T47D (cell line): ENCODE results near the gene USP24.
"Not testable (repeated sequence)": the region's sequence is repeated elsewhere in the genome, so short reads cannot be mapped to it uniquely, and the experiment has no call there.

Source experiments
- DNase-seq, 2 experiments: peaks; one replicate each; pipeline versions ENCODE4 v3.0.0 to v3.0.0-alpha.2; 2011 to 2012; ENCODE audit warnings: low read depth in 1 of 2, low spot score in 1 of 2
- JUND ChIP-seq: IDR thresholded peaks from 2 replicates; pipeline ENCODE4 v1.6.1; 2012; ENCODE audit warnings: low read depth
- in situ Hi-C: cut with HindIII; loops from 2 replicates; pipeline ENCODE4 v1.10.0; 2016; ENCODE audit warnings: low sequenced_read_pairs, low pct_unique_long_range_greater_than_20kb

USP24 gene

DNA sequence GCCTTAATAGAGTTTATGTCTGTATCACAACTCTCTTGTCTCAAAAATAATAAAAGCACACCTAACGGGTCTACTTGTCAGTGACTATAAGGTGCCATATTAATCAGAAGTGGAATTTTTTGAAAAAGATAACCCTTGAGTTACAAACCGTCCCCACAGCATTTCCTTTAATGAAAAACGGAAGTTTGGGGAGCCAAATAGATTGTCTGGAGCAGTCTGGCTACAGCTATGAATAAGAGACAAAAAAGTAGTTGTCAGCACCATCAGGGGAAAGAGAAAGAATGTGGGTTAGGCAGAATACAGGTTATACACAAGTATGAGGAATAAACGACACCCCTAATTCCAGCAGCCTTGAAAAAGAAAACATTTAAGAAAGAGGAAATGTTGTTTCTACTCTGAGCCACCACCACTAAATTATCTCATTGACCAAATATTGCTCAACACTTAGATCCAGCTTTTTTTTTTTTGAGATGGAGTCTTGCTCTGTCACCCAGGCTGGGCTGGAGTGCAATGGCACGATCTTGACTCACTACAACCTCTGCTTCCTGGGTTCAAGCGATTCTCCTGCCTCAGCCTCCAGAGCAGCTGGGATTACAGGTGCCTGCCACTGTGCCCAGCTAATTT lies 29.4 kb upstream of the USP24 start:
- TF ChIP-seq JUND, result no peak
- in situ Hi-C loops, result no loop called here
- no peak for DNase-seq

DNA sequence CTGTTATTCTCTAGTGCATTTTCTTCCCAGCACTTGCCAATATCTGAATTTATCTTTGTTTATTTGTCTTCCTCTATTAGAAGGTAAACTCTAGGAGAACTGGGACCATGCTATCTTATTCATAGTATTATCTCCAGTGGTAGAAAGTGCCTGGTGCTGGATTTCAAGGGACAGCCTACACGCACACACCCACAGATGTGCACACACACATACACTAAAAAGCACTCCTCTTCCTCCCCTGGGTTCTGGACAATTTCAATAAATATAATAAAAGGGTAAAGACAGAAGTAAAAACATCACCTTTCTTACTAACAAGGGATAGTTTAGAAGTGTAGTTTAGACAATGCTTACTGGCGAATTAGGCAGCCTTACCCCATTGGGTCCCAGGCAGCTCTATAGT lies 28.5 kb upstream of the USP24 start:
- in situ Hi-C loops, result no loop called here
- no peak for DNase-seq
- TF ChIP-seq JUND, result no peak

DNA sequence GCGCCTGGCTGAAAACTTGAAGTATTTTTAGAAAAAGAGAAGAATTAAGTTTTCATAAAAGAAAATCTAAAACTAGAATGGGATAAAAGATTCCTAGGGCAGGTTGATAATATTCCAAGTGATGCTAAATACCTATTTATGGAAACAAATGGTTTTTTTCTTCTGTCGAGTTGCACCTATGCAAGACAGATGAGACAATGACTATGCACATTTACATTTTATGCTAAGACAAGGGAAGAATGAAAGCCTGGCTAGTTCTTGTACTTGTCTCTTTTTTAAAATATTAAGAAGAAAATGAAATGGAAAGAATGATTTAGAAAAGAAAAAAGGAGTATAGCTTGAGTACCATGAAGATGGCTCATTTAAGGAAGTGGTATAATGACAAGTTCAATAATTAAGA lies 24.4 kb upstream of the USP24 start:
- DNase-seq, result no peak
- TF ChIP-seq JUND, result no peak
- in situ Hi-C loops, result no loop called here

DNA sequence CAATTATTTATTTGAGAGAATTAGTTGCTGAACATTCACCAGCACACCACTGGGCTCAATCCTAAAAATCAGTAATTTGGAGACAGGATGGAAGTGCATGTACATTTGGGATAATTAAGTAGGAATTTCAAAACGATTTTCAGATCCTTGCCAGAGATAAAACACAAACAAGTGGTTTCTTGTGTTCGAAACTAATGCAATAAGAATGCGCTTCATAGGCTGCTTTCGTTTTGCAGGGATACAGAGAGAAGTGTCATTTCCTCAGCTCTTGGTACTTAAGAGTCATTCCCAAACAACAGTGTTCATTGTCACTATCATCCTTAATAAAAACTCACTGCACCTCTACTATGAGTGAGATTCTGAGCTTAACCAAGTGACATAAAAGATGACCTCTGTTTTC lies 20.6 kb upstream of the USP24 start:
- no peak for DNase-seq
- TF ChIP-seq JUND, result no peak
- in situ Hi-C loops, result no loop called here

DNA sequence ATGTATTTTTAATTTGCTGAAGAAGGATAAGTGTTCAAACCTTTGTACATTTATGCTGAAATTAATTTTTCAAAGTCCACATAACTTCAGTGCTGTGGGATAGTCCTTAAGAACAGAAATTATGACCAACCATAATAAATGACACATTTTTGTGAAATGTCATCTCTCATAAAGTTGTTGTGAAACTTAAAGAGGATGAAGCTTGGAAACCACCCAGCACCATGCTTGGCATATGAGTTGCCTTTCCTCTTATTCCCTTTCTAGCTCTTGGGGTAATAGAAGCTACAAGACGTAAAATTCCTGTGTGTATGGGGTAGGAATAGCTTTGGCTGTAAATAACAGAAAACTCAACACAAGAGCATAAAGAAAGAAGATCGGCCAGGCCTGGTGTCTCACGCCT lies 18.9 kb upstream of the USP24 start:
- in situ Hi-C loops, result no loop called here
- DNase-seq, result no peak
- TF ChIP-seq JUND, result no peak

DNA sequence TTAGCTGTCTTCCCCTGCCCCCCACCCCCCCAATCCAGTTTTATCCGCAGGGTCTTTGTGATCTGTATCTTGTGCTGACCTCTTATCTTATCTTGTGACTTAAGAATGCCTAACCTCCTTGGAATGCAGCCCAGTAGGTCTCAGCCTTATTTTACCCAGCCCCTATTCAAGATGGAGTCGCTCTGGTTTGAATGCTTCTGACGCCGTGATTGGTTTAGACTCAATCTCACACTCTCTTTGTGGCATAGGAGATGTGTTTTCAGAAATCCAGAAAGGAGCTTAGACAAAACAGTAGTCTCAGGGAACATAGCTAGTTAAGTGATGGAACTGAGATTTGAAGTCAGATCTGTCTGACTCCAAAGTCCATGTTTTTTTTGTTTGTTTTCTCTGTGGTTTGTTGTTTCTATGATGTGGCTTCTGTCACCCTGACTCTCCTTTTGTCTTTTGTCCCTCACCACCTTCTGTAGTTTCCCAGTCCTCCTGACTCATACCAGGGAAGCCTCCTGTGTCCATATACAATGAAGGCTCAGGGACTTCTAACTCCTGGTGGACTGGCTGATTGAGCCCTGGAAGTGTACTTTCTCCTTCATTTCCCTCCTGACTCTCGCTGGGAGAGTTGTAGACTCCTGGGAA lies 18.1 kb upstream of the USP24 start:
- DNase-seq, result no peak
- TF ChIP-seq JUND, result no peak
- in situ Hi-C loops, result no loop called here

DNA sequence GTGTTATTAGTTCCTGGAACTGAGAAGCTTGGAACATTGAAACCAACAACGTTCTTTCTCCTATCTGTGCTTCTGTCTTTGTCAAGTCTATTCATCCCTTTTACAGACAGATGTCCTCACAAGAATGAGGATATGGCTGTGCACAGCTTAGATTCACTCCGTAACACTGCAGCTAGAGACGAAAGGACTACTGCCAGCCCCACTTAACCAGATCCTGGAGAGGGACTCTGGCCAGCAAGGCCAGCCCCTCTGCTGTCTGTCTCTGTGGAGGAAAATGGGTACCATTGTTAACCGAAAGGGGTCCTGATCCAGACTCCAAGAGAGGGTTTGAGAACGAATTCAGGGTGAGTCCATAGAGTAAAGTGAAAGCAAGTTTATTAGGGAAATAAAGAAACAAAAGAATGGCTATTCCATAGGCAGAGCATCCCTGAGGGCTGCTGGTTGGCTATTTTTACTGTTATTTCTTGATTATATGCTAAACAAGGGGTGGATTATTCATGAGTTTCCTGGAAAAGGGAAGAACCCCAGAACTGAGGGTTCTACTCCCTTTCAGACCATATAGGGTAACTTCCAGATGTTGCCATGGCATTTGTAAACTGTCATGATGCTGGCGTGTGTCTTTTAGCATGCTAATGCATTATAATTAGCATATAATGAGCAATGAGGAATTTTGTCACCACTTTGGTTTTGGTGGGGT lies 17.4 kb upstream of the USP24 start:
- in situ Hi-C loops, result no loop called here
- DNase-seq, result no peak
- TF ChIP-seq JUND, result no peak

DNA sequence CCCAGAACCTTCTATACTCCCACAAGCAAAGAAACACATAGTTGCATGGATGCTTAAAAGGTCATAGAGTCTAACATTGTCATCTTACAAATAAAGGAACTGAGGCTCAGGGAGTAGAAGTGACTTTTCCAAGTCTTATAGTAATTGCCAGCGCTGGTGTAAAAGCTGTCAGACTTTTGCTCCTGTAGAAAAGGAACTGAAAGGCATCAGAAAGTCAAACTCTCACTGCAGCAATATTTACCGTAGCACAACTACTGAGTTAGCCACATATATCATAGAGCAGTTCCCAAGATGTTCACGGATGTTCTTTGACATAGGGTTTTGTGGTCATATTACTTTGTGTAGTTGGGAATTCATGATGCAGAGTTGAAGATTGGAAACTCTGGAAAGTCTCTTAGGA lies 16.6 kb upstream of the USP24 start:
- in situ Hi-C loops, result no loop called here
- no peak for TF ChIP-seq JUND
- no peak for DNase-seq

DNA sequence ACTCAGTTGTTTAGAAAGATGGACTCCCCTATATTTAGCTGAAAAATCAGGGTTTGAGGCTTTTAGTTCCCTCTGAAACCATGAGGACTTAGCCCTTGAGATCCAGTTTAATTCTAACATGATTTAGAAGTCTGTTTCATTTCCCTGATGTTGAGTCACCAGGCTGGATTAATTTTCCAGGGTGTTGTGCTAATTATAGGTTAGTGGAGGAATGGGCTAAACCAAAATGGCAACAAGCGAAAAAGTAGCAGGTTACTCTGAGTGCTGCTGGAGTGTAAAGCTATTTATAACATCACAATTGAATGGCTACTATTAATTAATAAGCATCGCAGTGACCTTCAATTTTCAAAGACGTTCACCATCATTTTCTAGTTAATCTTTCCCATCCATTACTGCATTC lies 15.5 kb upstream of the USP24 start:
- DNase-seq, result no peak
- no peak for TF ChIP-seq JUND
- in situ Hi-C loops, result no loop called here

DNA sequence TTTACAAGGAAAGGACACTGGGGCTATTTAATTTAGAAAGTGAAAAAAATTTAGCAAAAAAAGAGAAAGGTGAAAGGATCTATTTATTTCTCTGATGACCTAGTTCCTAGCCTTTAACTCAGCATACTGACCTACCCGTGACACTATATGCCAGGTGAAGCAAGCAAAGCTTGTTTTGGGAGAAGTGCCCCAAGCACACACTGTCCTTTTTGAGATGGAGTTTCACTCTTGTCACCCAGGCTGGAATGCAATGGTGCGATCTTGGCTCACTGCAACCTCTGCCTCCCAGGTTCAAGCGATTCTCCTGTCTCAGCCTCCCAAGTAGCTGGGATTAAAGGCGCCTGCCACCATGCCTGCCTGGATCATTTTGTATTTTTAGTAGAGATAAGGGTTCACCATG lies 14.6 kb upstream of the USP24 start:
- DNase-seq, in situ Hi-C loops: not testable (repeated sequence)

DNA sequence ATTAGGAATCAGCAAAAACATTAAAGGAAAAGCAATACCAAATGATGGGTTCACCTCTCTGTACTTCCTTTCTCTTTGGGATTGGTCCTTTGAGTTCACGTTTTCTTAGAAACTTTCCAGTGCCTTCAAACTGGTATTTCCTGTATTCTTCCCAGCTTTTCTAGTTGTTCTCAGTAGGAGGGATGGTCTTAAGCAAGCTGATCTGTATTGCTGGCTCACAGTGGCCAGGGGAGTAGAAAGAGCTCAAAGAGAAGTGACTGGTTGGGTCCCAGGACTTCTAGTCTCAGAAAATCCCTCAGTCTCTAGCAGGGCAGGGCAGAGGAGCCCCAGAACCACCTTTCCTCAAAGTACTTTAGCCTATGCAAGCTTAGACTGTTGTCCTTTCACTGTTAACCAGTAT lies 10.1 kb upstream of the USP24 start:
- DNase-seq, result no peak
- in situ Hi-C loops, result no loop called here
- no peak for TF ChIP-seq JUND

DNA sequence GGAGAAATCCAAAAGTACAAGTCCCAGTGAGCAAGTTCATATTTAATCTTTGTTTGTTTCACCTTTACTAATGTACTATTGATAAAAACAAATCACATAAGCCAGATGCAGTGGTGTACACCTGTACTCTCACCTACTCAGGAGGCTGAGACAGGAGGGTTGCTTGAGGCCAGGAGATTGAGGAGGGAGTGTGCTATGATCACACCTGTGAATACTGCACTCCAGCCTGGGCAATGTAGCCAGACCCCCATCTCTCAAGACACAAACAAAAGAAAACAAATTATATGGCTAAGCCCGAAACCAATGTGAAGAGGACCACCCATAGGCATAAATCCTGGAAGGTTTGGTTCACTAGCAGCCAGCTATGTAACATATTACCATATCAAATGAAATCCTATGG lies 9.6 kb upstream of the USP24 start:
- no peak for DNase-seq
- in situ Hi-C loops, result no loop called here
- no peak for TF ChIP-seq JUND

DNA sequence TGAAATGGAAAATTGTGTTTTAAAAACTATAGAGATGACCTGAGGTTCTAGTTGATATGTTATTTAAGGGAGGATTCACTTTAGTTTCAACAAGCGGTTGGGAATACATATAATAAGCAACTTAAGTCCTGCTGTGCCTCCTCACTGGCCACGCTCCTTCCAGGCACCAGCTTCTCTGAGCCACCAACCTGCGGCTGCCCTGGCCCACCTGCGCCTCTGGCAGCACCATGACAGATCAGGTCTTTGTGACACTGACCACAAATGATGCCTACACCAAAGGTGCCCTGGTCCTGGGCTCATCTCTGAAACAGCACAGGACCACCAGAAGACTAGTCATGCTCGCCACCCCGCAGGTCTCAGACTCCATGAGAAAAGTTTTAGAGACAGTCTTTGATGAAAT lies 7.0 kb upstream of the USP24 start:
- TF ChIP-seq JUND, result no peak
- DNase-seq, result no peak
- in situ Hi-C loops, result no loop called here
